Fibroblast of lung (primary cell): ENCODE results near the gene LSAMP. TPM values are rescaled to one million over a fixed set of nuclear protein-coding genes. Genes with fewer than 3 reads are reported as not detected.
A peak's percentile ranks its signal among the peaks of the same experiment; 100 is the strongest.

ENCODE experiments used
- DNase-seq, 2 donors: peaks; one replicate each; pipeline versions ENCODE4 v3.0.0 to v3.0.0-alpha.2; 2010; ENCODE audit warnings: low read depth in 2 of 2
- H2AFZ ChIP-seq: 2 replicates; pipeline ENCODE4 v1.5.1; 2012; ENCODE audit warnings: low read length, control low read depth, inconsistent platforms
- H3K27ac ChIP-seq: 2 replicates; pipeline ENCODE4 v1.5.1; 2011; ENCODE audit warnings: low read length, control low read depth; ENCODE audit not compliant: insufficient read depth
- H3K27me3 ChIP-seq: 2 replicates; pipeline ENCODE4 v1.5.1; 2011; ENCODE audit warnings: mild to moderate bottlenecking, low read length; ENCODE audit not compliant: control insufficient read depth, insufficient read depth
- H3K36me3 ChIP-seq: 2 replicates; pipeline ENCODE4 v1.5.1; 2011; ENCODE audit warnings: low read length; ENCODE audit not compliant: control insufficient read depth, insufficient read depth
- H3K4me1 ChIP-seq: 2 replicates; pipeline ENCODE4 v1.5.1; 2011; ENCODE audit warnings: low read length; ENCODE audit not compliant: control insufficient read depth, insufficient read depth; ENCODE audit errors: extremely low read depth
- H3K4me2 ChIP-seq: 2 replicates; pipeline ENCODE4 v1.5.1; 2011; ENCODE audit warnings: low read length, control low read depth; ENCODE audit not compliant: insufficient read depth; ENCODE audit errors: extremely low read depth
- H3K4me3 ChIP-seq, 4 experiments: fragments of 200-600 bp in 1 of 4; sonication (generic) in 1 of 4; replicated peaks in 1 of 4; 2 replicates each; pipeline ENCODE4 v1.5.1; 2011 to 2016; ENCODE audit warnings: low read length in 4 of 4, low read depth in 3 of 4, mild to moderate bottlenecking in 3 of 4, control low read depth in 2 of 4, inconsistent platforms in 1 of 4, mixed read lengths in 1 of 4; ENCODE audit not compliant: insufficient read depth in 1 of 4; ENCODE audit errors: control extremely low read depth in 1 of 4
- H3K79me2 ChIP-seq: 2 replicates; pipeline ENCODE4 v1.5.1; 2012; ENCODE audit warnings: mild to moderate bottlenecking, low read length, inconsistent platforms; ENCODE audit not compliant: control insufficient read depth, insufficient read depth
- H3K9ac ChIP-seq: 2 replicates; pipeline ENCODE4 v1.5.1; 2011; ENCODE audit warnings: mild to moderate bottlenecking, low read length, control low read depth; ENCODE audit not compliant: insufficient read depth
- H3K9me3 ChIP-seq: 2 replicates; pipeline ENCODE4 v1.5.1; 2012; ENCODE audit warnings: low read depth, low read length; ENCODE audit not compliant: control insufficient read depth, insufficient read depth
- H4K20me1 ChIP-seq: 2 replicates; pipeline ENCODE4 v1.5.1; 2011; ENCODE audit warnings: low read length; ENCODE audit not compliant: control insufficient read depth, insufficient read depth; ENCODE audit errors: extremely low read depth
- CTCF ChIP-seq, 2 donors: IDR thresholded peaks in 1 of 2; conservative IDR thresholded peaks in 1 of 2; 1 replicate in 1 of 2; 2 replicates in 1 of 2; pipeline ENCODE4 v1.5.1; 2011 to 2012; ENCODE audit warnings: low read length in 2 of 2, control low read depth in 1 of 2, inconsistent platforms in 1 of 2, low read depth in 1 of 2, mild to moderate bottlenecking in 1 of 2
- EZH2 ChIP-seq: IDR thresholded peaks from 2 replicates; pipeline ENCODE4 v1.5.1; 2012; ENCODE audit warnings: low read length, control low read depth, mild to moderate bottlenecking; ENCODE audit errors: missing control alignments
- polyA plus RNA-seq, 2 donors: library from polyadenylated mRNA; depleted of rRNA in 1 of 2; stranded (reverse) in 1 of 2; unstranded in 1 of 2; fragments of >200 nt; gene quantifications; 2 replicates each; pipeline ENCODE4 v1.2.1, GENCODE V29; 2011 to 2012; ENCODE audit warnings: missing spikeins in 1 of 2
- total RNA-seq: library from RNA; depleted of rRNA; stranded (reverse); fragments of >200 nt; gene quantifications from 2 replicates; pipeline ENCODE4 v1.2.1, GENCODE V29; 2014

The LSAMP gene
- total and polyA plus RNA-seq, 2 donors (not counting 1 experiment from before 2014, with no cell fraction given) = 4.8 to 5.9 TPM

GRCh38 chr3:115808244-115808643 is 637.0 kb downstream of the LSAMP start:
- no peak for DNase-seq
- no peak overlapping the region for H3K27ac ChIP-seq

GRCh38 chr3:115806501-115806900 is 638.8 kb downstream of the LSAMP start:
- Histone ChIP-seq H3K27ac (peak overlapping the region; percentile 18), H3K9me3 (no peaks in the 10 kb centered on the region), H2AFZ (no peak overlapping the region), H4K20me1 (no peaks in the 10 kb centered on the region), H3K79me2 (no peaks in the 10 kb centered on the region), H3K4me2 (peak overlapping the region; percentile 30), H3K27me3 (no peaks in the 10 kb centered on the region), H3K36me3 (no peaks in the 10 kb centered on the region), H3K9ac (no peak overlapping the region), H3K4me1 (peaks cover 13% of the 10 kb centered on the region), H3K4me3 (no peak overlapping the region)
- TF ChIP-seq EZH2 (no peak), CTCF (conservative IDR thresholded peaks at IDR 0.05 in 1 of 2, IDR thresholded peaks at IDR 0.05 in 1 of 2; ENCODE audit: low read depth in 1 of 2, low read length in 2 of 2) (no peak)
- peak; percentile 60 to 81 for DNase-seq

More at GRCh38 chr3:115808244-115808643, 637.0 kb downstream of the LSAMP start:
- H3K27me3 ChIP-seq = no peaks in the 10 kb centered on the region
- H4K20me1 ChIP-seq = no peaks in the 10 kb centered on the region
- H3K9ac ChIP-seq = no peak overlapping the region
- no peaks in the 10 kb centered on the region for H3K36me3 ChIP-seq
- no peaks in the 10 kb centered on the region for H3K79me2 ChIP-seq
- H2AFZ ChIP-seq = no peak overlapping the region
- H3K4me3 ChIP-seq = no peak overlapping the region
- no peaks in the 10 kb centered on the region for H3K9me3 ChIP-seq
- no peak for TF ChIP-seq EZH2
- TF ChIP-seq CTCF (conservative IDR thresholded peaks at IDR 0.05 in 1 of 2, IDR thresholded peaks at IDR 0.05 in 1 of 2; ENCODE audit: low read depth in 1 of 2, low read length in 2 of 2) = no peak
- peaks cover 13% of the 10 kb centered on the region for H3K4me1 ChIP-seq
- no peak overlapping the region for H3K4me2 ChIP-seq

- TF ChIP-seq CTCF (conservative IDR thresholded peaks at IDR 0.05 in 1 of 2, IDR thresholded peaks at IDR 0.05 in 1 of 2; ENCODE audit: low read depth in 1 of 2, low read length in 2 of 2) (no peak), EZH2 (no peak)
- no peak overlapping the region for H2AFZ ChIP-seq
These were observed 639.8 kb downstream of the LSAMP start for GRCh38 chr3:115805520-115805919.

More at GRCh38 chr3:115805520-115805919, 639.8 kb downstream of the LSAMP start:
- H3K79me2 ChIP-seq = no peaks in the 10 kb centered on the region
- H4K20me1 ChIP-seq = no peaks in the 10 kb centered on the region
- H3K27me3 ChIP-seq = no peaks in the 10 kb centered on the region
- no peak overlapping the region for H3K9ac ChIP-seq
- H3K4me2 ChIP-seq = peak overlapping the region; percentile 17
- H3K9me3 ChIP-seq = no peaks in the 10 kb centered on the region
- H3K4me3 ChIP-seq = no peak overlapping the region
- peak in 1 of 2 donors; percentile 41 for DNase-seq
- no peaks in the 10 kb centered on the region for H3K36me3 ChIP-seq
- H3K4me1 ChIP-seq = peaks cover 14% of the 10 kb centered on the region
- H3K27ac ChIP-seq = peak overlapping the region; percentile 73
